Panc1 (cell line): ENCODE data around the gene LMAN1L. TPM values are rescaled to one million over a fixed set of nuclear protein-coding genes. Genes with fewer than 3 reads are reported as not detected.

Source experiments
- ATAC-seq: fragments of 200-7000 bp; cut with Tn5 transposase; 2 replicates; pipeline ENCODE4 v1.9.1; 2020; ENCODE audit warnings: mild to moderate bottlenecking, moderate library complexity
- BruUV-seq: library from RNA; stranded (reverse); fragments of 400-500 nt; replicated peaks from 2 replicates; lab custom pipeline; 2021; lab: Mats Ljungman, UMichigan
- CTCF ChIA-PET: fragments of 300-600 bp; sonication (Branson Sonifier 250); formaldehyde crosslinking; loops from one replicate; lab custom pipeline; 2022; ENCODE audit warnings: antibody characterized with exemption; lab: Charles Lee
- POLR2A ChIA-PET: fragments of 300-600 bp; sonication (Branson Sonifier 250); formaldehyde crosslinking; loops from one replicate; lab custom pipeline; 2022; ENCODE audit warnings: antibody characterized with exemption; lab: Charles Lee
- DNase-seq: peaks from one replicate; pipeline ENCODE4 v3.0.0-alpha.2; 2010; ENCODE audit warnings: low read depth, low spot score
- H3K27ac ChIP-seq: 2 replicates; pipeline ENCODE4 v1.5.1; 2011; ENCODE audit warnings: mild to moderate bottlenecking, low read length, inconsistent platforms
- H3K27me3 ChIP-seq: fragments of 200-500 bp; sonication (Bioruptor generic); 2 replicates; pipeline ENCODE4 v1.6.0; 2014; ENCODE audit warnings: low read length, inconsistent platforms; ENCODE audit not compliant: control insufficient read depth, insufficient read depth
- H3K36me3 ChIP-seq: fragments of 200-500 bp; sonication (Bioruptor generic); 2 replicates; pipeline ENCODE4 v1.5.1; 2014; ENCODE audit warnings: inconsistent platforms, mild to moderate bottlenecking, low read length, moderate library complexity; ENCODE audit not compliant: control insufficient read depth, insufficient read depth
- H3K4me1 ChIP-seq: 2 replicates; pipeline ENCODE4 v1.5.1; 2011; ENCODE audit warnings: inconsistent platforms, mild to moderate bottlenecking, low read length, moderate library complexity; ENCODE audit not compliant: control insufficient read depth, insufficient read depth
- H3K4me3 ChIP-seq, 2 experiments: 2 replicates each; pipeline ENCODE4 v1.5.1; 2011 to 2012; ENCODE audit warnings: low read depth in 2 of 2, low read length in 2 of 2, mild to moderate bottlenecking in 2 of 2, inconsistent platforms in 1 of 2, moderate library complexity in 1 of 2
- H3K9me3 ChIP-seq: fragments of 200-500 bp; sonication (Bioruptor generic); 2 replicates; pipeline ENCODE4 v1.5.1; 2014; ENCODE audit warnings: low read depth, mild to moderate bottlenecking, inconsistent platforms, low read length, moderate library complexity; ENCODE audit not compliant: control insufficient read depth, insufficient read depth
- POLR2AphosphoS5 ChIP-seq: IDR thresholded peaks from 2 replicates; pipeline ENCODE4 v1.6.1; 2012; ENCODE audit warnings: mild to moderate bottlenecking, low read depth, low read length, moderate library complexity
- SIN3A ChIP-seq: IDR thresholded peaks from 2 replicates; pipeline ENCODE4 v1.6.1; 2012; ENCODE audit warnings: low read depth, mild to moderate bottlenecking, low read length, moderate library complexity, borderline replicate concordance; ENCODE audit not compliant: insufficient read depth
- TCF7L2 ChIP-seq: IDR thresholded peaks from 2 replicates; pipeline ENCODE4 v1.6.1; 2011; ENCODE audit warnings: mild to moderate bottlenecking, low read depth, low read length, inconsistent platforms
- in situ Hi-C: cut with HindIII; loops from 2 replicates; pipeline ENCODE4 v1.10.0; 2016; ENCODE audit warnings: low sequenced_read_pairs, low pct_unique_long_range_greater_than_20kb
- intact Hi-C: fragments of 100-400 bp; cut with micrococcal nuclease; formaldehyde crosslinking; loops from one replicate; pipeline ENCODE4 v1.10.0; 2022; ENCODE audit not compliant: unreplicated experiment
- total RNA-seq: library from RNA; stranded (reverse); gene quantifications from one replicate; pipeline ENCODE4 v1.2.1, GENCODE V29; 2021; ENCODE audit not compliant: unreplicated experiment
- TF ChIP-seq, protein P1 (sequence below): fragments of 450-650 bp; IDR thresholded peaks from 2 replicates; pipeline ENCODE4 v1.5.1; 2017; ENCODE audit warnings: mild to moderate bottlenecking
- TF ChIP-seq, protein P2 (sequence below), 2 experiments: IDR thresholded peaks; 2 replicates each; pipeline ENCODE4 v1.6.1; 2011 to 2012; ENCODE audit warnings: low read depth in 2 of 2, control low read depth in 1 of 2, low read length in 1 of 2, mild to moderate bottlenecking in 1 of 2, moderate library complexity in 1 of 2; ENCODE audit not compliant: insufficient read depth in 1 of 2

LMAN1L gene
- total RNA-seq, 1 experiment from 2014 or later: not detected

DNA sequence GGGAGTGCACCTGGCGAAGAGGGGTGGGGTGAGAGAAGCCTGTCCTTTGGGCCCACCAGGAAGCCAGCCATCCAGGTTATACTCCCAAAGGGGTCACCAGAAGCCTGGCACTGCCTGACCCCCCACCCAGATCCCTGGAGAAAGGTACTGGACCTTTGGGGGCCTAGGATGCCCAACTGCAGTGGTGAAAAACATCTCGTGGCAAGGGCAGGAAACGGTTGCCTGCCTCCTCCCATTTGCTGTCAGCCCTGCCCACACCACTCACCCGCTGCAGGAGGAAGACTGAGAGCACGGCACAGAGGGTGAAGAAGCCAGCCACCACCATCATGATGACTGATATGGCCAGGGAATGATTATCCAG lies 32.6 kb downstream of the LMAN1L start:
- in situ Hi-C loops: no loop called here
- TF ChIP-seq, protein P1, sequence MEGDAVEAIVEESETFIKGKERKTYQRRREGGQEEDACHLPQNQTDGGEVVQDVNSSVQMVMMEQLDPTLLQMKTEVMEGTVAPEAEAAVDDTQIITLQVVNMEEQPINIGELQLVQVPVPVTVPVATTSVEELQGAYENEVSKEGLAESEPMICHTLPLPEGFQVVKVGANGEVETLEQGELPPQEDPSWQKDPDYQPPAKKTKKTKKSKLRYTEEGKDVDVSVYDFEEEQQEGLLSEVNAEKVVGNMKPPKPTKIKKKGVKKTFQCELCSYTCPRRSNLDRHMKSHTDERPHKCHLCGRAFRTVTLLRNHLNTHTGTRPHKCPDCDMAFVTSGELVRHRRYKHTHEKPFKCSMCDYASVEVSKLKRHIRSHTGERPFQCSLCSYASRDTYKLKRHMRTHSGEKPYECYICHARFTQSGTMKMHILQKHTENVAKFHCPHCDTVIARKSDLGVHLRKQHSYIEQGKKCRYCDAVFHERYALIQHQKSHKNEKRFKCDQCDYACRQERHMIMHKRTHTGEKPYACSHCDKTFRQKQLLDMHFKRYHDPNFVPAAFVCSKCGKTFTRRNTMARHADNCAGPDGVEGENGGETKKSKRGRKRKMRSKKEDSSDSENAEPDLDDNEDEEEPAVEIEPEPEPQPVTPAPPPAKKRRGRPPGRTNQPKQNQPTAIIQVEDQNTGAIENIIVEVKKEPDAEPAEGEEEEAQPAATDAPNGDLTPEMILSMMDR: no peak
- TF ChIP-seq POLR2AphosphoS5: no peak
- TF ChIP-seq SIN3A: no peak
- no peak for TF ChIP-seq TCF7L2
- TF ChIP-seq, protein P2, sequence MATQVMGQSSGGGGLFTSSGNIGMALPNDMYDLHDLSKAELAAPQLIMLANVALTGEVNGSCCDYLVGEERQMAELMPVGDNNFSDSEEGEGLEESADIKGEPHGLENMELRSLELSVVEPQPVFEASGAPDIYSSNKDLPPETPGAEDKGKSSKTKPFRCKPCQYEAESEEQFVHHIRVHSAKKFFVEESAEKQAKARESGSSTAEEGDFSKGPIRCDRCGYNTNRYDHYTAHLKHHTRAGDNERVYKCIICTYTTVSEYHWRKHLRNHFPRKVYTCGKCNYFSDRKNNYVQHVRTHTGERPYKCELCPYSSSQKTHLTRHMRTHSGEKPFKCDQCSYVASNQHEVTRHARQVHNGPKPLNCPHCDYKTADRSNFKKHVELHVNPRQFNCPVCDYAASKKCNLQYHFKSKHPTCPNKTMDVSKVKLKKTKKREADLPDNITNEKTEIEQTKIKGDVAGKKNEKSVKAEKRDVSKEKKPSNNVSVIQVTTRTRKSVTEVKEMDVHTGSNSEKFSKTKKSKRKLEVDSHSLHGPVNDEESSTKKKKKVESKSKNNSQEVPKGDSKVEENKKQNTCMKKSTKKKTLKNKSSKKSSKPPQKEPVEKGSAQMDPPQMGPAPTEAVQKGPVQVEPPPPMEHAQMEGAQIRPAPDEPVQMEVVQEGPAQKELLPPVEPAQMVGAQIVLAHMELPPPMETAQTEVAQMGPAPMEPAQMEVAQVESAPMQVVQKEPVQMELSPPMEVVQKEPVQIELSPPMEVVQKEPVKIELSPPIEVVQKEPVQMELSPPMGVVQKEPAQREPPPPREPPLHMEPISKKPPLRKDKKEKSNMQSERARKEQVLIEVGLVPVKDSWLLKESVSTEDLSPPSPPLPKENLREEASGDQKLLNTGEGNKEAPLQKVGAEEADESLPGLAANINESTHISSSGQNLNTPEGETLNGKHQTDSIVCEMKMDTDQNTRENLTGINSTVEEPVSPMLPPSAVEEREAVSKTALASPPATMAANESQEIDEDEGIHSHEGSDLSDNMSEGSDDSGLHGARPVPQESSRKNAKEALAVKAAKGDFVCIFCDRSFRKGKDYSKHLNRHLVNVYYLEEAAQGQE (IDR thresholded peaks at IDR 0.05; ENCODE audit: insufficient read depth in 1 of 2, low read depth in 2 of 2, low read length in 1 of 2): no peak
- no peak for ATAC-seq
- intact Hi-C loops: no loop called here
- Histone ChIP-seq H3K27ac (no peak overlapping the region; the same call in 1 of the 2 replicates), H3K4me3 (no peak overlapping the region), H3K9me3 (no peaks in the 10 kb centered on the region), H3K27me3 (no peaks in the 10 kb centered on the region), H3K36me3 (no peaks in the 10 kb centered on the region; the same call in 1 of the 2 replicates), H3K4me1 (peaks cover 19% of the 10 kb centered on the region)
- BruUV-seq: no TSS peak
- ChIA-PET POLR2A (interaction anchor here (0.7 kb wide), 1 partner anchor 25 kb away, joined by 3 read pairs; no protein-coding TSS in a partner anchor), CTCF (no interaction called here)
- DNase-seq: no peak

DNA sequence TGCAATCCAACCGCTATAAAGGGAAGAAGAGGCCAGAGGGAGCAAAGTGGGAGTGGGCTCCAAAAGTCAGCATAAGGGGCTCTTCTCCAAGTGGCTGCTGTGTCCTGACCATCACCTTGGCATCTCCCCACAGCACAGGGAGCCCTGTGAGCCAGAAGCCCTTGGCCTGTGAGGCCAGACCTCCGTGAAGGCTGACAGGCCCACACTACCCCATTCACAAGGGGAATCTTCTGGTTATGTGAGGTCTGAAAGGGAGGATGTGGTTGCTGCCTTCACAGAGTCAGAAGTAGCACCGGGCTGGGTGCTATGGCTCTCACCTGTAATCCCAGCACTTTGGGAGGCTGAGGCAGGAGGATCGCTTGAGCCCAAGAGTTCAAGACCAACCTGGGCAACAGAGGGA lies 32.9 kb downstream of the LMAN1L start:
- in situ Hi-C loops (no loop called here), intact Hi-C loops (no loop called here)
- TF ChIP-seq, protein P1: no peak
- TF ChIP-seq, protein P2 (IDR thresholded peaks at IDR 0.05; ENCODE audit: insufficient read depth in 1 of 2, low read depth in 2 of 2, low read length in 1 of 2): no peak
- TF ChIP-seq POLR2AphosphoS5 (no peak), TCF7L2 (no peak), SIN3A (no peak)
- H3K9me3 ChIP-seq: no peaks in the 10 kb centered on the region
- BruUV-seq: no TSS peak
- ChIA-PET CTCF (interaction anchor here (0.6 kb wide), 1 partner anchor 81 kb away, joined by 5 read pairs; no protein-coding TSS in a partner anchor), POLR2A (no interaction called here)
- H3K4me1 ChIP-seq: peaks cover 19% of the 10 kb centered on the region
- no peak for ATAC-seq
- H3K4me3 ChIP-seq: no peak overlapping the region
- H3K27ac ChIP-seq: no peak overlapping the region
- no peaks in the 10 kb centered on the region; the same call in 1 of the 2 replicates for H3K36me3 ChIP-seq
- H3K27me3 ChIP-seq: no peaks in the 10 kb centered on the region
- no peak for DNase-seq
